GM23248 (cell line): Measurements from ENCODE around the gene CAPN11. TPM values are rescaled to one million over a fixed set of nuclear protein-coding genes. Genes with fewer than 3 reads are reported as not detected.

Experiments
- DNase-seq: peaks from one replicate; pipeline ENCODE4 v3.0.0-alpha.2; 2015
- H2AFZ ChIP-seq: fragments of 200-600 bp; sonication (generic); 2 replicates; pipeline ENCODE4 v1.6.1; 2016; ENCODE audit warnings: antibody characterized with exemption
- H3F3A ChIP-seq: fragments of 200-600 bp; sonication (generic); 2 replicates; pipeline ENCODE4 v1.6.1; 2016; ENCODE audit warnings: mild to moderate bottlenecking, antibody characterized with exemption, mixed run types; ENCODE audit not compliant: insufficient read depth
- H3K27ac ChIP-seq: fragments of 200-600 bp; sonication (generic); 2 replicates; pipeline ENCODE4 v1.5.1; 2016; ENCODE audit warnings: mild to moderate bottlenecking
- H3K27me3 ChIP-seq: fragments of 200-600 bp; sonication (generic); replicated peaks from 2 replicates; pipeline ENCODE4 v1.6.1; 2016; ENCODE audit warnings: mild to moderate bottlenecking; ENCODE audit not compliant: insufficient read depth
- H3K36me3 ChIP-seq: fragments of 200-600 bp; sonication (generic); 2 replicates; pipeline ENCODE4 v1.6.1; 2016; ENCODE audit warnings: low read depth, mild to moderate bottlenecking
- H3K4me1 ChIP-seq: fragments of 200-600 bp; sonication (generic); 2 replicates; pipeline ENCODE4 v1.6.1; 2016; ENCODE audit warnings: mild to moderate bottlenecking; ENCODE audit not compliant: insufficient read depth
- H3K4me2 ChIP-seq: fragments of 200-600 bp; sonication (generic); one replicate; pipeline ENCODE4 v1.6.1; 2016; ENCODE audit warnings: mild to moderate bottlenecking; ENCODE audit not compliant: unreplicated experiment
- H3K4me3 ChIP-seq: fragments of 200-600 bp; sonication (generic); 2 replicates; pipeline ENCODE4 v1.5.1; 2016; ENCODE audit warnings: mild to moderate bottlenecking
- H3K79me2 ChIP-seq: fragments of 200-600 bp; sonication (generic); 2 replicates; pipeline ENCODE4 v1.6.1; 2016; ENCODE audit warnings: mild to moderate bottlenecking; ENCODE audit not compliant: insufficient read depth
- H3K9ac ChIP-seq: fragments of 200-600 bp; sonication (generic); 2 replicates; pipeline ENCODE4 v1.6.1; 2016; ENCODE audit warnings: mild to moderate bottlenecking
- H3K9me2 ChIP-seq: fragments of 200-600 bp; sonication (generic); 2 replicates; pipeline ENCODE4 v1.6.1; 2016; ENCODE audit warnings: mixed run types, mild to moderate bottlenecking, moderate library complexity; ENCODE audit not compliant: insufficient read depth
- H3K9me3 ChIP-seq: fragments of 200-600 bp; sonication (generic); one replicate; pipeline ENCODE4 v1.6.1; 2017; ENCODE audit warnings: low read depth
- H4K20me1 ChIP-seq: fragments of 200-600 bp; sonication (generic); 2 replicates; pipeline ENCODE4 v1.6.0; 2016; ENCODE audit not compliant: insufficient read depth
- EZH2 ChIP-seq: fragments of 200-600 bp; sonication (generic); IDR thresholded peaks from 2 replicates; pipeline ENCODE4 v1.6.1; 2018; ENCODE audit warnings: antibody characterized with exemption, mild to moderate bottlenecking; ENCODE audit not compliant: insufficient read depth, poor library complexity, severe bottlenecking
- EZH2phosphoT487 ChIP-seq: fragments of 200-600 bp; sonication (generic); IDR thresholded peaks from 2 replicates; pipeline ENCODE4 v1.6.1; 2018; ENCODE audit warnings: antibody characterized with exemption, moderate library complexity, mild to moderate bottlenecking, low read depth; ENCODE audit not compliant: insufficient read depth
- WGBS, 2 experiments: methylation state at CpG; one replicate each; pipeline ENCODE4 v1.1.6; 2015 to 2017; ENCODE audit warnings: low lambda C conversion rate in 2 of 2, low coverage in 1 of 2; ENCODE audit errors: missing lambda C conversion rate in 2 of 2; 5-methylcytosine and 5-hydroxymethylcytosine counted together
- in situ Hi-C: fragments of 300-500 bp; cut with MboI; formaldehyde crosslinking; loops from 2 replicates; pipeline ENCODE4 v1.15.0; 2020
- polyA plus RNA-seq: library from polyadenylated mRNA; unstranded; fragments of >200 nt; fragmentation: Nextera tagmentation; extraction: Ambion mirVana; gene quantifications from 2 replicates; pipeline ENCODE4 v1.2.1, GENCODE V29; 2016
- total RNA-seq: library from RNA; depleted of rRNA; stranded (reverse); fragments of >200 nt; shearing (Covaris generic); gene quantifications from 2 replicates; pipeline ENCODE4 v1.2.3, GENCODE V29; 2014

Gene CAPN11
- total and polyA plus RNA-seq, 2 experiments from 2014 or later = not detected

- Histone ChIP-seq H3K4me2 (no peak overlapping the region), H3K79me2 (no peaks in the 10 kb centered on the region), H3K4me3 (no peak overlapping the region), H3K36me3 (no peaks in the 10 kb centered on the region), H3K9me2 (no peaks in the 10 kb centered on the region), H2AFZ (no peak overlapping the region), H3K9ac (no peak overlapping the region), H3K27ac (no peak overlapping the region), H3K4me1 (no peaks in the 10 kb centered on the region), H3F3A (peaks cover 4% of the 10 kb centered on the region; the same call in 1 of the 2 replicates), H3K9me3 (no peaks in the 10 kb centered on the region), H3K27me3 (no peaks in the 10 kb centered on the region), H4K20me1 (no peaks in the 10 kb centered on the region)
- DNase-seq = no peak
- in situ Hi-C loops = no loop called here
- 84 to 86% methylated on average over 14 to 19 of the region's 19 CpGs for WGBS, 2 experiments
- TF ChIP-seq EZH2phosphoT487 (no peak), EZH2 (no peak)
These were observed 6.1 kb upstream of the CAPN11 start for GRCh38 chr6:44152533-44152932.

GRCh38 chr6:44154067-44154466 lies 4.6 kb upstream of the CAPN11 start:
- peaks cover 4% of the 10 kb centered on the region; the same call in 1 of the 2 replicates for H3F3A ChIP-seq
- H3K4me3 ChIP-seq = no peak overlapping the region
- WGBS, 2 experiments = 84 to 85% methylated on average over 11 to 12 of the region's 12 CpGs
- no peaks in the 10 kb centered on the region for H3K79me2 ChIP-seq
- H3K4me2 ChIP-seq = no peak overlapping the region
- in situ Hi-C loops = no loop called here
- H4K20me1 ChIP-seq = no peaks in the 10 kb centered on the region
- no peak overlapping the region for H3K9ac ChIP-seq
- no peaks in the 10 kb centered on the region for H3K4me1 ChIP-seq
- H3K27me3 ChIP-seq = no peaks in the 10 kb centered on the region
- H3K36me3 ChIP-seq = no peaks in the 10 kb centered on the region
- TF ChIP-seq EZH2phosphoT487 (no peak), EZH2 (no peak)
- no peaks in the 10 kb centered on the region for H3K9me2 ChIP-seq
- no peak for DNase-seq
- no peaks in the 10 kb centered on the region for H3K9me3 ChIP-seq
- no peak overlapping the region for H2AFZ ChIP-seq
- H3K27ac ChIP-seq = no peak overlapping the region

DNA sequence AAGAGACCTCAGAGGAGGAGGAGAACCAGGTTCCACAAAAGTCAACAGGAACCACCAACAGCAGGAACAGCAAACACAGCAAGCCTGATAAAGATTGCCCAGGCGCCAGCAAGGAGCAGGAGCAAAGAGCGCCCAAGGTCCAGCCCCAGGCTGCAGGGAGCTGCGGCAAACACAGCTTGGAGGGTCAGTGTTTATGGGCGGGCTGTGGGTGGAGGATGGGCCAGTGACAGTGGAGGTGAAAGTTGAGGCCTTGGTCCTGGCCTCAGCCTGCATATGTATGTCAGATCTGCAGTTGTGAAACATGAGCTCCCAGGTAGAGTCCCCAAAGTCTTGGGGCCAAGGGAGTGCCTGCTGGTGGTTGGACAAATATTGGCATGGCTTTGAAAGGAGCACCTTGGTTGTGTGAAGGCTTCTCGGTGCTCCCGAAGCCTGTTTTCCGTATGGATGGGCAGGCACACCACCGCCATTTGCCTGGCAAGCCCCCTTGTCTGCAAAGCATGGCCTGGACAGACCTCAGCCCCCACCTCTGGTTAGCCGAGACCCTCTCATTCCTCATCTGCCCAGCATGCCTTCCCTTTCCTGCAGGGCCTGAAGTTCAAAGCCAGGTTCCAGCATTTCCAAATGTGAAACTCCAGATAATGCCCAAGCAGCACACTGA lies 2.0 kb upstream of the CAPN11 start:
- peaks cover 10% of the 10 kb centered on the region for H3F3A ChIP-seq
- no peaks in the 10 kb centered on the region for H3K9me2 ChIP-seq
- no peak overlapping the region for H3K9ac ChIP-seq
- H3K9me3 ChIP-seq = no peaks in the 10 kb centered on the region
- WGBS, 2 experiments = 89 to 90% methylated on average over 9 of the region's 9 CpGs
- 0 out of 2 replicates have a peak, but pooled peaks cover 6% of the 10 kb centered on the region for H3K4me1 ChIP-seq
- in situ Hi-C loops = no loop called here
- no peaks in the 10 kb centered on the region for H3K79me2 ChIP-seq
- TF ChIP-seq EZH2 = no peak
- TF ChIP-seq EZH2phosphoT487 = no peak
- no peak overlapping the region for H3K4me2 ChIP-seq
- H2AFZ ChIP-seq = no peak overlapping the region
- no peak overlapping the region for H3K27ac ChIP-seq
- H3K27me3 ChIP-seq = no peaks in the 10 kb centered on the region
- no peak for DNase-seq
- H4K20me1 ChIP-seq = no peaks in the 10 kb centered on the region
- H3K4me3 ChIP-seq = no peak overlapping the region
- no peaks in the 10 kb centered on the region for H3K36me3 ChIP-seq

- Histone ChIP-seq H4K20me1 (no peaks in the 10 kb centered on the region), H2AFZ (no peak overlapping the region), H3K4me1 (0 out of 2 replicates have a peak, but pooled peaks cover 9% of the 10 kb centered on the region), H3F3A (peaks cover 12% of the 10 kb centered on the region), H3K27ac (no peak overlapping the region), H3K9ac (no peak overlapping the region), H3K9me2 (no peaks in the 10 kb centered on the region), H3K9me3 (no peaks in the 10 kb centered on the region), H3K4me2 (no peak overlapping the region), H3K36me3 (no peaks in the 10 kb centered on the region), H3K4me3 (no peak overlapping the region), H3K27me3 (no peaks in the 10 kb centered on the region), H3K79me2 (no peaks in the 10 kb centered on the region)
- WGBS, 2 experiments = 87 to 90% methylated on average over 11 of the region's 11 CpGs
- no peak for DNase-seq
- in situ Hi-C loops = no loop called here
- TF ChIP-seq EZH2 (no peak), EZH2phosphoT487 (no peak)
These were observed 1.5 kb upstream of the CAPN11 start for GRCh38 chr6:44157152-44157521.
